MG63 (cell line): ENCODE data around the gene PREX1. TPM values are rescaled to one million over a fixed set of nuclear protein-coding genes. Genes with fewer than 3 reads are reported as not detected.
A peak's percentile ranks its signal among the peaks of the same experiment; 100 is the strongest.

Experiments used
- DNase-seq: peaks from one replicate; pipeline ENCODE4 v3.0.0-alpha.2; 2020
- H3K27me3 ChIP-seq: fragments of 250-450 bp; sonication (Bioruptor Pico); 2 replicates; pipeline ENCODE4 v1.5.1; 2020; ENCODE audit warnings: mild to moderate bottlenecking, moderate library complexity
- H3K36me3 ChIP-seq: fragments of 250-450 bp; sonication (Bioruptor Pico); 2 replicates; pipeline ENCODE4 v1.5.1; 2020; ENCODE audit warnings: mild to moderate bottlenecking, moderate library complexity
- H3K4me3 ChIP-seq: fragments of 250-450 bp; sonication (Bioruptor Pico); 2 replicates; pipeline ENCODE4 v1.5.1; 2020; ENCODE audit warnings: mild to moderate bottlenecking, moderate library complexity
- H3K9me3 ChIP-seq: fragments of 250-450 bp; sonication (Bioruptor Pico); 2 replicates; pipeline ENCODE4 v1.5.1; 2020; ENCODE audit warnings: mild to moderate bottlenecking, moderate library complexity
- total RNA-seq: library from RNA; depleted of rRNA; stranded (reverse); fragments of >200 nt; shearing (Covaris generic); gene quantifications from 2 replicates; pipeline ENCODE4 v1.2.3, GENCODE V29; 2014; ENCODE audit warnings: low replicate concordance; rRNA removed

Gene PREX1
- total RNA-seq, 1 experiment from 2014 or later, result 5.8 TPM

DNA sequence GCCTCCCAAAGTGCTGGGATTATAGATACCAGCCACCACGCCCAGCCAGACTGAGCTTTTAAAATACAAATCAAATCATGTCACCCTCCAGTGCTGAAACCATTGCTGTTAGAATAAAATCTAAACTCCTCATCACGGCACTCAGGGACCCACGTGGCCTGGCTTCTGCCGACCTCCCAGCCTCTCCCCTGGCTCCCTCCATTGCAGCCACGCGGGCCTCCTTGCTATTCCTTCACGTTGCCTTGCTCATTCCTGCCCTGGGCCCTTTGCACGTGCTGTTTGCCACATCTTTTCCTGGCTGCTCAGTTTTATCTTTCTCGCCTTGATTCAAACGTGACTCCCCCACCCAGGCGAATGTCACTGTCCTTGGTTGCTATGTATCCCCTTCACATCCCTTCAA is 244.6 kb downstream of the PREX1 start:
- Histone ChIP-seq H3K27me3 (peaks cover 5% of the 10 kb centered on the region), H3K9me3 (no peaks in the 10 kb centered on the region), H3K36me3 (no peaks in the 10 kb centered on the region), H3K4me3 (no peak overlapping the region)
- DNase-seq, result no peak

- no peaks in the 10 kb centered on the region for H3K36me3 ChIP-seq
- DNase-seq, result no peak
- no peaks in the 10 kb centered on the region for H3K9me3 ChIP-seq
- peaks cover 5% of the 10 kb centered on the region for H3K27me3 ChIP-seq
- no peak overlapping the region for H3K4me3 ChIP-seq
Observed at GRCh38 chr20:48582673-48582985, 245.2 kb downstream of the PREX1 start.

GRCh38 chr20:48581167-48581566 is 246.6 kb downstream of the PREX1 start:
- peaks cover 3% of the 10 kb centered on the region for H3K27me3 ChIP-seq
- H3K36me3 ChIP-seq, result no peaks in the 10 kb centered on the region
- DNase-seq, result no peak
- no peak overlapping the region for H3K4me3 ChIP-seq
- no peaks in the 10 kb centered on the region for H3K9me3 ChIP-seq

GRCh38 chr20:48578397-48579098 is 249.3 kb downstream of the PREX1 start:
- DNase-seq, result no peak
- no peaks in the 10 kb centered on the region for H3K9me3 ChIP-seq

DNA sequence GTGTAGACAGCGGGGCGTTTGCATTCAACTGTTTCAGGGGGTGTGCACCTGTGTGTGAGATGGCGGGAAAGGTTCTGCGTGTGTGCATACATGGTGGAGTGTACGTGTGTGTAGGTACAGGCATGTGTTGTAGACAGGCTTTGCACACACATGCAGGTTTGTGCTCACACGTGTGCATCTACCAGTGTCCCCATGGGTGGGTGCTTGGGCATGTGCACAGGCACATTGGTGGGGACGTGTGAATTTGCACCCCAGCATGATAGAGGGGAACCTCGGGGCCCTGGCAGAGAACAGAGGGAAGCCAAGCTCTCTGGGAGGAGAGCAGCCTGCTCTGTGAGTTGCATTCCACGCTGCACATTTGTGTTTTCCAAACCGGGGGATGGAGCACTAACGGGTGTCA is 250.2 kb downstream of the PREX1 start:
- H3K9me3 ChIP-seq, result no peaks in the 10 kb centered on the region
- H3K36me3 ChIP-seq, result no peaks in the 10 kb centered on the region
- peaks cover under 1% of the 10 kb centered on the region for H3K27me3 ChIP-seq
- H3K4me3 ChIP-seq, result no peak overlapping the region
- no peak for DNase-seq

More at GRCh38 chr20:48578397-48579098, 249.3 kb downstream of the PREX1 start:
- Histone ChIP-seq H3K27me3 (peaks cover 3% of the 10 kb centered on the region), H3K36me3 (no peaks in the 10 kb centered on the region), H3K4me3 (no peak overlapping the region)

GRCh38 chr20:48574383-48574782 is 253.4 kb downstream of the PREX1 start:
- no peak overlapping the region for H3K4me3 ChIP-seq
- peak; percentile 36 for DNase-seq
- H3K36me3 ChIP-seq, result no peaks in the 10 kb centered on the region
- H3K9me3 ChIP-seq, result no peaks in the 10 kb centered on the region
- H3K27me3 ChIP-seq, result no peaks in the 10 kb centered on the region; the same call in 1 of the 2 replicates

Other genes with a start within 250 kb of the PREX1 start
- 17.9 and 22.5 TPM in 2 replicates for gene ARFGEF2, start 93.7 kb upstream of the PREX1 start, total RNA-seq
- gene CSE1L, start 218.3 kb upstream of the PREX1 start, total RNA-seq, result 290 and 418 TPM in 2 replicates